Measurements from ENCODE around the gene FAM131A.
A peak's percentile ranks its signal among the peaks of the same experiment; 100 is the strongest.

FAM131A gene

DNA sequence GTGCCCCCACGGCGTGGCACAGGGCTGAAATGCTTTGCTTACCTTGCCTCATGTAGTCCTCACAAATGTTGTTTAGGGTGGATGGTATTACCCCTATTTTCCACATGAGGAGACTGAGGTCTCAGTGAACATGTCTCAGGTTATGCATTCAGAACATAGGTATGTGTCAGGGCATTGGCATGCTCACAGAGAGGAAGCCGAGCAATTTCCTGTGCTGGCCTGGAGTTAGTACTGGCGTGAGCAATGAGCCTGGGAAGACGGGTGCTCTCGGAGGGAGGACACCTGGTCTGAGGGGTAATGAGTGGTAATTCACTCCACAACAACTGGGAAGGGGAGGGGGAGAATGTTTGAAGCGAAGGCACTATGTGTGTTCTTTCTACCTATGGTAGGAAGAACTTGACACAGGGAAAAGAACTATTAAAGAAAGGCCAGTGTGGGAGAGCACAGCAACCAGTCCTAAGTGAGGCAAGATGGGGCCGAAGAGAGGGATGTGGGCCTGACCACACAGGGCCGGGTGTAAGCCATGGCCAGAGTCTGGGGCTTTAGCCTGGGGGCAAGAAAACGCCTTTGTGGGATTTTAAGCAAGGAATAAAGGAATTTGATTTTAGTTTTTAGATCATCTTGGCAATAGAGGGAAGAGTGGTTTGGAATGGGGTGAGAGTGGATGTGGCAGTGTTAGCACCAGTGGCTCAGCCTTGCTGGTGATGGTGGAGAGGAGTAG lies 4.9 kb upstream of the FAM131A start:
- Histone ChIP-seq H3K27ac (ENCODE audit: low read length) (peak overlapping the region; percentile 37), H3K27me3 (ENCODE audit: control insufficient read depth in 1 of 2, insufficient read depth in 2 of 2, low read length in 2 of 2) (no peaks in the 10 kb centered on the region), H3K9me3 (ENCODE audit: control insufficient read depth in 2 of 2, low read length in 2 of 2) (no peaks in the 10 kb centered on the region), H3K4me1 (ENCODE audit: control insufficient read depth, insufficient read depth, low read length) (peaks cover 19% of the 10 kb centered on the region), H3K4me3 (ENCODE audit: low read length in 2 of 2) (no peak overlapping the region), H3K36me3 (ENCODE audit: control insufficient read depth in 2 of 2, insufficient read depth in 2 of 2, low read length in 2 of 2) (peaks cover 68% of the 10 kb centered on the region in 2 donors), H3K9ac (ENCODE audit: low read length in 2 of 2) (no peak overlapping the region)

DNA sequence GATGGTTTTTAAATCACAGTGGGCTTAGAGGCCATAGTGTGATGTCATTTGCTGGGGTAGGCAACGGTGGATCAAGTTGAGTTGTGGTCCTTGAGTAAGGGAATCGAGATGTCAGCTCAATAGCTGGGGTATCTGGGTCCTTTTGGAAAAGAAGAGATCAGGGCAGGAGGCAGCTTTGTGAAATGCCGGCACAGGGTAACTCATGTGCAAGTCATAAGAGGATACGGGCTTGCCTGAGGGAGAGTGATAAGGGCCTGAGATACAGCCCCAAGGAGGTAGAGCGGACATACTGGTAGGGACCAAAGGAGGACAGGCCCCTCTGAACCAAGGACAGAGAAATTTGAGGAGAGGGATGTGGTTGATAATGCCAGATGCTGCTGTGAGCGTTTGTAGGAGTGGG lies 4.2 kb upstream of the FAM131A start:
- Histone ChIP-seq H3K4me1 (ENCODE audit: control insufficient read depth, insufficient read depth, low read length) (peaks cover 25% of the 10 kb centered on the region), H3K9ac (ENCODE audit: low read length in 2 of 2) (no peak overlapping the region)

DNA sequence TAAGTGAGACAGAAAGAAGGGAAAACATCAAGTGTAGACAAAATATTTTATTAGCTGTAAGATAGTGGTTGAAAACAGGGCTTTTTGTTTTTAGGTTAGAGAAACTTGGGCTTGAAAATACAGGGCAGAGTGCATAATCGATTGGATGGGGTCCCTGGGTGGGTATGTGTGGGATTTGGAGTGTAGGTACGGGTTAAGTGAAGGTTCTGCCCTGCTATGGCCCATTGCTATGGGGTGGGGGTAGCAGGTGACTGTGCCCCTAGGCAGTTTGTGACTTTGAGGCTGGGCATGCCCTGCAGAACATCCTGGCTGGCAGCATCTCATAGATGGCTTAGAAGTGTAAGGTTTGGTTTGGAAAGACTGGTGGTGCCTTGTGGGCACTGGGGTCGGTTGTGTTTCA lies 3.7 kb upstream of the FAM131A start:
- peaks cover 29% of the 10 kb centered on the region for H3K4me1 ChIP-seq (ENCODE audit: control insufficient read depth, insufficient read depth, low read length)
- no peak overlapping the region for H3K27ac ChIP-seq (ENCODE audit: low read length)
- peaks cover 56 to 58% of the 10 kb centered on the region in 2 donors for H3K36me3 ChIP-seq (ENCODE audit: control insufficient read depth in 2 of 2, insufficient read depth in 2 of 2, low read length in 2 of 2)
- H3K9me3 ChIP-seq (ENCODE audit: control insufficient read depth in 2 of 2, low read length in 2 of 2), result no peaks in the 10 kb centered on the region
- no peak overlapping the region for H3K9ac ChIP-seq (ENCODE audit: low read length in 2 of 2)
- H3K4me3 ChIP-seq (ENCODE audit: low read length in 2 of 2), result no peak overlapping the region
- H3K27me3 ChIP-seq (ENCODE audit: control insufficient read depth in 1 of 2, insufficient read depth in 2 of 2, low read length in 2 of 2), result no peaks in the 10 kb centered on the region

More for the DNA sequence above, 4.2 kb upstream of the FAM131A start:
- Histone ChIP-seq H3K27me3 (ENCODE audit: control insufficient read depth in 1 of 2, insufficient read depth in 2 of 2, low read length in 2 of 2) (no peaks in the 10 kb centered on the region), H3K4me3 (ENCODE audit: low read length in 2 of 2) (no peak overlapping the region), H3K36me3 (ENCODE audit: control insufficient read depth in 2 of 2, insufficient read depth in 2 of 2, low read length in 2 of 2) (peaks cover 61 to 63% of the 10 kb centered on the region in 2 donors), H3K9me3 (ENCODE audit: control insufficient read depth in 2 of 2, low read length in 2 of 2) (no peaks in the 10 kb centered on the region), H3K27ac (ENCODE audit: low read length) (peak overlapping the region; percentile 37)

GRCh38 chr3:184334470-184335158 lies 2.8 kb upstream of the FAM131A start:
- Histone ChIP-seq H3K4me1 (ENCODE audit: control insufficient read depth, insufficient read depth, low read length) (peaks cover 36% of the 10 kb centered on the region), H3K9me3 (ENCODE audit: control insufficient read depth in 2 of 2, low read length in 2 of 2) (no peaks in the 10 kb centered on the region), H3K36me3 (ENCODE audit: control insufficient read depth in 2 of 2, insufficient read depth in 2 of 2, low read length in 2 of 2) (peaks cover 47 to 49% of the 10 kb centered on the region in 2 donors), H3K27me3 (ENCODE audit: control insufficient read depth in 1 of 2, insufficient read depth in 2 of 2, low read length in 2 of 2) (no peaks in the 10 kb centered on the region), H3K27ac (ENCODE audit: low read length) (peak overlapping the region; percentile 98), H3K9ac (ENCODE audit: low read length in 2 of 2) (no peak overlapping the region), H3K4me3 (ENCODE audit: low read length in 2 of 2) (no peak overlapping the region)

- no peaks in the 10 kb centered on the region for H3K9me3 ChIP-seq (ENCODE audit: control insufficient read depth in 2 of 2, low read length in 2 of 2)
- peak overlapping the region; percentile 80 to 90 for H3K9ac ChIP-seq (ENCODE audit: low read length in 2 of 2)
- H3K27me3 ChIP-seq (ENCODE audit: control insufficient read depth in 1 of 2, insufficient read depth in 2 of 2, low read length in 2 of 2), result no peaks in the 10 kb centered on the region
- H3K4me3 ChIP-seq (ENCODE audit: low read length in 2 of 2), result peak overlapping the region; percentile 83 to 86
- H3K27ac ChIP-seq (ENCODE audit: low read length), result peak overlapping the region; percentile 98
- H3K4me1 ChIP-seq (ENCODE audit: control insufficient read depth, insufficient read depth, low read length), result peaks cover 36% of the 10 kb centered on the region
- H3K36me3 ChIP-seq (ENCODE audit: control insufficient read depth in 2 of 2, insufficient read depth in 2 of 2, low read length in 2 of 2), result peaks cover 43 to 44% of the 10 kb centered on the region in 2 donors
These were observed 2.1 kb upstream of the FAM131A start for GRCh38 chr3:184335291-184335660.

DNA sequence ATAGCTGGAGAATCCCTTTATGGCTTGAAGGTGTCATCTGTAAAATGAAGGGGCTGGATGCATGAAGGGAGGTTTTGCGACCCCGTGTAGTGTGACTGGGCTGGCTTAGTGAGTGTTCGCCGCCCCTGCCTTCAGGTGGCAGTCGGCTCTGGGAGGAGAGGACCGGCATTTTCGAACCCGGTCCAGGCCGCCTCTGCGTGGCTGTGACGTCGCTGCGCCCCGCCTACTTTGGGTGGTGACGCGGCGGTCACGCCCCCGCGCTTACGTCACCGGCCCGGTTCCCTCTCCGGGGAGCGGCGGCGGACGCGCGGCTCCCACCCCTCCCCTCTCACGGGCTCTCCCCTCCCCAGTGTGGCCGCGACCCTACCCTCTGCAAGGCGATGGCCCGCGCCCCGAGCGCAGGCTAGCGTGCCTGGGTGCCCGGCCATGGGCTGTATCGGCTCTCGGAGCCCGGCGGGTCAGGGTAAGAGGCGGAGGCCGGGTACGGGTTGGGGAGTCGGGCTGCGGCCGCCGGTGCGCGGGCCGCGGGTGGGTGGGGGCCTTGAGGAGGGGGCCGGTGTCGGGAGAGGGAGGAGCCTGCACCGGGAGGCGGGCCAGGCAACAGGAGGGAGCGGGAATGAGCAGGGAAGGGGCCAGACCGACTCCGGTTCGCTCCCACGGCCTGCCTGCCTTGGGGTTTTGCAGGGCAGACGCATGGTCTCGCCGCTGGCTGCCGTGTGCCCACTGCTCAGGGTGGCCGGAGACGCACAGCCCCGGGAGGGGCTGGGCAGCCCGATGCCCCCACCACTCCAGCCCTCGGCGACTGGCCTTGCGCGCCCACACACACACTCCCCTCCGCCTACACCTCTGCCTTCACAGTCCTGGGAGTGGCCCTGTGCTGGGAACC lies 1.5 kb upstream of the FAM131A start:
- Histone ChIP-seq H3K4me3 (ENCODE audit: low read length in 2 of 2) (peak overlapping the region; percentile 83 to 86), H3K9ac (ENCODE audit: low read length in 2 of 2) (peak overlapping the region; percentile 88 to 90), H3K9me3 (ENCODE audit: control insufficient read depth in 2 of 2, low read length in 2 of 2) (no peaks in the 10 kb centered on the region), H3K27me3 (ENCODE audit: control insufficient read depth in 1 of 2, insufficient read depth in 2 of 2, low read length in 2 of 2) (no peaks in the 10 kb centered on the region), H3K36me3 (ENCODE audit: control insufficient read depth in 2 of 2, insufficient read depth in 2 of 2, low read length in 2 of 2) (peaks cover 39 to 43% of the 10 kb centered on the region in 2 donors), H3K27ac (ENCODE audit: low read length) (peak overlapping the region; percentile 98), H3K4me1 (ENCODE audit: control insufficient read depth, insufficient read depth, low read length) (peaks cover 39% of the 10 kb centered on the region)

DNA sequence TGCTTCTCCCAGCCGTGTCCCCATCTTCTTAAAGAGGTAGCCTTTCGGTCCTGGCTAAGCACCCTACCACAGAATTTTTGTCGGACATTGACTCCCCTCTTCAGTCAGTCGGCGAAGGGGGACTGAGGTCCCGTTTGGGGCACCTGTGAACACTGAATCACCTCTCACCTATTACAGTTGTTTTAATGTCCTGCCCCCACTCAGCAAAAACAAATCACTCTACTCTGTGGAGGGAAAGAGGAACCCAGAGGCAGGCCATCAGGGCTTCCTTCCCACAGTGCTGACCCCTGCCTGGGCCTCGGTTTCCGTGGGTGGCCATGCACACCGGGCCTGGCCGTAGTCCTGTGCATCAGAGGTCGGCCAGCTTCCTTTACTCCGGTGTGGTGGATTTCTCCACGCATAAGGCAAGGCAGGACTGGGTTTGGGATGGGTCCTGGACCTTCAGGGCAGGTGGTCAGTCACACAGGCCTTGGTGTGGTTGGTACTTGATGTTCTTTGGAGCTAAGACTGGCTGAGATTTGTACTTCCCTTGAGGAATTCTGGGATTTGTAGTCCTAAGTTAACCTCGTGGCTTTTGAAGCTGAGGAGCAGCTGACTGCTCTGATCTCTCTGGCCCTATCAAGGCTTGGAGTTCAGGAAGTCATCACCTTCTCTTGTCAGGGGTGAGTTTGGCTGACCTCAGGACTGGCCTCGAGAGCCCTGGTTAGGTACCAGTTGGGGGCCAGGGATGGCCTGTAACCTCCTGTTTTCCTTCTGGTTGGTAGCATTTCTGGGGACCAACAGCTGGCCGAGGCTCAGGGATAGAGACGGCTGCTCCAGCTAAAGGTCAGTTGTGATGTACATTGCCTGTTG lies 627 bp upstream of the FAM131A start:
- Histone ChIP-seq H3K4me1 (ENCODE audit: control insufficient read depth, insufficient read depth, low read length) (peaks cover 45% of the 10 kb centered on the region), H3K27ac (ENCODE audit: low read length) (peak overlapping the region; percentile 98), H3K36me3 (ENCODE audit: control insufficient read depth in 2 of 2, insufficient read depth in 2 of 2, low read length in 2 of 2) (peaks cover 38 to 42% of the 10 kb centered on the region in 2 donors), H3K4me3 (ENCODE audit: low read length in 2 of 2) (peak overlapping the region; percentile 83 to 86), H3K9me3 (ENCODE audit: control insufficient read depth in 2 of 2, low read length in 2 of 2) (no peaks in the 10 kb centered on the region), H3K9ac (ENCODE audit: low read length in 2 of 2) (peak overlapping the region; percentile 88 to 90), H3K27me3 (ENCODE audit: control insufficient read depth in 1 of 2, insufficient read depth in 2 of 2, low read length in 2 of 2) (no peaks in the 10 kb centered on the region)

GRCh38 chr3:184337981-184338380 lies 581 bp downstream of the FAM131A start:
- peaks cover 47% of the 10 kb centered on the region for H3K4me1 ChIP-seq (ENCODE audit: control insufficient read depth, insufficient read depth, low read length)

DNA sequence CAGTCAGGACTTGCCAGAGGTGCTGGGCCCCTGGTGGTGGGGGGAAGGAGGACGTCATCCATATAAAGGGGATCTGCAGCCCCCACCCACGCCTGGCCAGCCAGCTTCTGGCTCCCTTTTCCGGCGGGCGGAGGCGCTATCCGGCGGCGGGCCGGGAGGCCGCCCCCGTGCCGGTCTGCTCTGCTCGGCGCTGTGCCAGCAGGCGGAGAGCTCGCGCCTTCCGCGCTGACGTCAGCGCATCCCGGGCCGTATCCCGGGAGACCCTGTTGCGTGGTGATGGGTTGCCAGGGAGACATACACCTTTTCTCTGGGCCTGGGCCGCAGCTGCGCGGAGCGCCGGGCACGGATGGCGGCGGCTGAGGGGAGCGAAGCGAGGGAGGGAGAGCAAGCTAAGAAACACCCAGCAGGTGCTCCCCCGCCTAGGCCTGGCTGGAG lies 1.1 kb downstream of the FAM131A start:
- H3K4me1 ChIP-seq (ENCODE audit: control insufficient read depth, insufficient read depth, low read length), result peaks cover 50% of the 10 kb centered on the region
- H3K9ac ChIP-seq (ENCODE audit: low read length in 2 of 2), result peak overlapping the region; percentile 79 to 88

More at GRCh38 chr3:184337981-184338380, 581 bp downstream of the FAM131A start:
- Histone ChIP-seq H3K9ac (ENCODE audit: low read length in 2 of 2) (peak overlapping the region; percentile 79 to 88), H3K9me3 (ENCODE audit: control insufficient read depth in 2 of 2, low read length in 2 of 2) (no peaks in the 10 kb centered on the region), H3K36me3 (ENCODE audit: control insufficient read depth in 2 of 2, insufficient read depth in 2 of 2, low read length in 2 of 2) (peaks cover 33 to 41% of the 10 kb centered on the region in 2 donors), H3K4me3 (ENCODE audit: low read length in 2 of 2) (peak overlapping the region; percentile 83 to 86), H3K27me3 (ENCODE audit: control insufficient read depth in 1 of 2, insufficient read depth in 2 of 2, low read length in 2 of 2) (no peaks in the 10 kb centered on the region), H3K27ac (ENCODE audit: low read length) (peak overlapping the region; percentile 98)

More for the DNA sequence above, 1.1 kb downstream of the FAM131A start:
- Histone ChIP-seq H3K27ac (ENCODE audit: low read length) (peak overlapping the region; percentile 98), H3K27me3 (ENCODE audit: control insufficient read depth in 1 of 2, insufficient read depth in 2 of 2, low read length in 2 of 2) (no peaks in the 10 kb centered on the region), H3K9me3 (ENCODE audit: control insufficient read depth in 2 of 2, low read length in 2 of 2) (no peaks in the 10 kb centered on the region), H3K36me3 (ENCODE audit: control insufficient read depth in 2 of 2, insufficient read depth in 2 of 2, low read length in 2 of 2) (peaks cover 33 to 41% of the 10 kb centered on the region in 2 donors), H3K4me3 (ENCODE audit: low read length in 2 of 2) (peak overlapping the region; percentile 83 to 86)
